Stimulated activated CD8-positive, alpha-beta memory T cell treated with anti-CD3 and anti-CD28 coated beads, Interleukin-4, amount 100 ng/mL, for 4 hours (primary cell): ENCODE data around the gene PYGO2.
A peak's percentile ranks its signal among the peaks of the same experiment; 100 is the strongest.
"Not testable (repeated sequence)": the region's sequence is repeated elsewhere in the genome, so short reads cannot be mapped to it uniquely, and the experiment has no call there.

Experiments used
- DNase-seq, 2 donors: peaks; one replicate each; pipeline ENCODE4 v3.0.0-alpha.2; 2020; ENCODE audit warnings: low read depth in 2 of 2, low spot score in 1 of 2

PYGO2 gene

GRCh38 chr1:154982341-154982740 is 20.8 kb upstream of the PYGO2 start:
- DNase-seq, result no peak

GRCh38 chr1:154978360-154978759 is 16.8 kb upstream of the PYGO2 start:
- no peak for DNase-seq

- DNase-seq, result not testable (repeated sequence)
These were observed 16.2 kb upstream of the PYGO2 start for GRCh38 chr1:154977762-154978161.

- peak in 1 of 2 donors; percentile 38 for DNase-seq
These were observed 14.0 kb upstream of the PYGO2 start for GRCh38 chr1:154975409-154976059.

GRCh38 chr1:154974808-154975408 is 13.3 kb upstream of the PYGO2 start:
- peak; percentile 89 for DNase-seq

- peak; percentile 90 to 92 for DNase-seq
These were observed 12.7 kb upstream of the PYGO2 start, which contains the start of gene CKS1B for GRCh38 chr1:154974102-154974807. CKS1B (plus strand) TSS chr1:154974681; CDS start chr1:154974746, 65 bp downstream.

GRCh38 chr1:154973344-154974101 is 11.9 kb upstream of the PYGO2 start:
- peak; percentile 82 to 89 for DNase-seq

GRCh38 chr1:154972517-154973343 is 11.1 kb upstream of the PYGO2 start:
- DNase-seq, result no peak

- DNase-seq, result no peak
These were observed 10.6 kb upstream of the PYGO2 start for GRCh38 chr1:154972213-154972516.

GRCh38 chr1:154971341-154971998 is 9.9 kb upstream of the PYGO2 start:
- DNase-seq, result no peak

- DNase-seq, result no peak
These were observed 9.2 kb upstream of the PYGO2 start, which contains the start of gene SHC1 for GRCh38 chr1:154970631-154971340. SHC1 (minus strand) TSS chr1:154970747; CDS start chr1:154970526, 221 bp downstream.

GRCh38 chr1:154969860-154970452 is 8.4 kb upstream of the PYGO2 start:
- DNase-seq, result no peak

- no peak for DNase-seq
These were observed 7.7 kb upstream of the PYGO2 start for GRCh38 chr1:154969246-154969645.

GRCh38 chr1:154968731-154969130 is 7.1 kb upstream of the PYGO2 start:
- no peak for DNase-seq

- DNase-seq, result no peak
These were observed 5.9 kb upstream of the PYGO2 start for GRCh38 chr1:154967331-154967950.

- no peak for DNase-seq
These were observed 4.5 kb upstream of the PYGO2 start for GRCh38 chr1:154966111-154966510.

- DNase-seq, result no peak
These were observed 2.8 kb upstream of the PYGO2 start for GRCh38 chr1:154964359-154964758.

- no peak for DNase-seq
These were observed 2.1 kb upstream of the PYGO2 start for GRCh38 chr1:154963643-154964042.
